ENCODE results near the gene KIF3A.

Gene KIF3A

GRCh38 chr5:132679717-132680380, 57.5 kb downstream of the KIF3A start:
- H3K4me3 ChIP-seq (ENCODE audit: low read depth, low read length), result no peak overlapping the region

DNA sequence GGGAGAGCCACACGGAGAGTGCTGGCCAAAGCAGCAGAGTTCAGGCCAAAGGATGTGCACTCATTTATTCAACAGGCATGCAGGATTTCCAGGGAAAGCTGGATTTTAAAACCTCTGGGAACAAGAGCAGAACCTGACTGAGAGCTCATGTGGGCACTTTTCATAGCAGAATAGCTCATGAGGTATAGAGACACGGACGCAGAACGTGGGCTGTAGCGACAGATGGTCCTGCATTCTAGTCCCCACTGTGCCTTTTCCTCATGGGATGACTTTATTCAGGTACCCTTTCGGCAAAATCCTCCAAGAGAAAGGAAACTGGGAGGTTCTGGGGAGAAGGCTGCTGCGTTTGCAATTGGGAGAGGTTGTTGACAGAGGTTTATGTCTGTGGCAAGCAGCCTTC, 58.2 kb downstream of the KIF3A start:
- H3K4me3 ChIP-seq (ENCODE audit: low read depth, low read length), result no peak overlapping the region

DNA sequence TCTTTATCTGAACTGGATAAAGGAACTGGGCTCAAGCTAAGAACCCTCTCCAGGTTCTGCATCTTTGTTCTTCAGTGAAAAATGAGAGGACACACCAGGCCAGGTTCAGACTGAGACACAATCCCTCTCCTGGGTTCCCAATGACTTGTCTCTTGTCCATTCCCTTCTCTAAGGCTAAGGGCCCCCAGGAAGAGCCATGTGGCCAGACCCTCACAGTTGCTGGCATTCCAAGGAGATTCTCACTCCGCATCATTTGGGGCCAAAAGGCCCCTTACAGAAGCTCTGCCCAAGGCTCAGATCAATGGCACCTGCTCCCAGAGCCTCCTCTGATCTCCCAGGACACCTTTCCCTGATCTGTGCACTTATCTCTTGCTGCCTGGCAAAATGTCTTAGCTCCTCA, 58.6 kb downstream of the KIF3A start:
- H3K4me3 ChIP-seq (ENCODE audit: low read depth, low read length), result no peak overlapping the region

GRCh38 chr5:132677682-132678400, 59.5 kb downstream of the KIF3A start:
- no peak overlapping the region for H3K4me3 ChIP-seq (ENCODE audit: low read depth, low read length)

GRCh38 chr5:132677191-132677590, 60.2 kb downstream of the KIF3A start:
- no peak overlapping the region for H3K4me3 ChIP-seq (ENCODE audit: low read depth, low read length)

- H3K4me3 ChIP-seq (ENCODE audit: low read depth, low read length), result no peak overlapping the region
Measured at GRCh38 chr5:132675936-132676689, 61.2 kb downstream of the KIF3A start.

- H3K4me3 ChIP-seq (ENCODE audit: low read depth, low read length), result no peak overlapping the region
Measured at GRCh38 chr5:132674671-132675506, 62.5 kb downstream of the KIF3A start.

- no peak within 1 kb of the TSS for H3K4me3 ChIP-seq (ENCODE audit: low read depth, low read length)
Measured at GRCh38 chr5:132673939-132674630, 63.3 kb downstream of the KIF3A start, which contains the start of gene IL4. IL4 (plus strand) TSS chr5:132673989; CDS start chr5:132674051, 62 bp downstream.

DNA sequence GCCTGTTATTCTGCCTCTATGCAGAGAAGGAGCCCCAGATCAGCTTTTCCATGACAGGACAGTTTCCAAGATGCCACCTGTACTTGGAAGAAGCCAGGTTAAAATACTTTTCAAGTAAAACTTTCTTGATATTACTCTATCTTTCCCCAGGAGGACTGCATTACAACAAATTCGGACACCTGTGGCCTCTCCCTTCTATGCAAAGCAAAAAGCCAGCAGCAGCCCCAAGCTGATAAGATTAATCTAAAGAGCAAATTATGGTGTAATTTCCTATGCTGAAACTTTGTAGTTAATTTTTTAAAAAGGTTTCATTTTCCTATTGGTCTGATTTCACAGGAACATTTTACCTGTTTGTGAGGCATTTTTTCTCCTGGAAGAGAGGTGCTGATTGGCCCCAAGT, 63.9 kb downstream of the KIF3A start:
- no peak overlapping the region for H3K4me3 ChIP-seq (ENCODE audit: low read depth, low read length)

- H3K4me3 ChIP-seq (ENCODE audit: low read depth, low read length), result no peak overlapping the region
Measured at GRCh38 chr5:132671000-132671399, 66.3 kb downstream of the KIF3A start.

GRCh38 chr5:132669966-132670882, 67.1 kb downstream of the KIF3A start:
- no peak overlapping the region for H3K4me3 ChIP-seq (ENCODE audit: low read depth, low read length)

DNA sequence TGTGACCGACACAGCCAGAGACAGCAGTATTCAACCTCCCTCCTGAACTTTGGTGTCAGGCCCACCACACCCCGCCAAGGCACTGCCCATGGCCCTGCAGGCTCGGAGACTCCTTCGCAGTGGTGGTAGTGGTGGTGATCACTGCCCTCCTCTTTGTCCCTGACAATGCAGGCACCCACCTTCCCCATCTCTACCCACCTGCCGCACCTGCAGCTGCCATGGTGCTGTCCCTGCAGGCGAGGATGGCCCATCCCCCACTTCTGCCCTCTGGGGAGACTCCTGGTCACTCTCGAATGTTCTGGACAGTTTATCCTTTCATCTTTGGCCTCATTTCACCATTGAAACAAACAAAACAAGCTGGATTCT, 67.9 kb downstream of the KIF3A start:
- H3K4me3 ChIP-seq (ENCODE audit: low read depth, low read length), result no peak overlapping the region

DNA sequence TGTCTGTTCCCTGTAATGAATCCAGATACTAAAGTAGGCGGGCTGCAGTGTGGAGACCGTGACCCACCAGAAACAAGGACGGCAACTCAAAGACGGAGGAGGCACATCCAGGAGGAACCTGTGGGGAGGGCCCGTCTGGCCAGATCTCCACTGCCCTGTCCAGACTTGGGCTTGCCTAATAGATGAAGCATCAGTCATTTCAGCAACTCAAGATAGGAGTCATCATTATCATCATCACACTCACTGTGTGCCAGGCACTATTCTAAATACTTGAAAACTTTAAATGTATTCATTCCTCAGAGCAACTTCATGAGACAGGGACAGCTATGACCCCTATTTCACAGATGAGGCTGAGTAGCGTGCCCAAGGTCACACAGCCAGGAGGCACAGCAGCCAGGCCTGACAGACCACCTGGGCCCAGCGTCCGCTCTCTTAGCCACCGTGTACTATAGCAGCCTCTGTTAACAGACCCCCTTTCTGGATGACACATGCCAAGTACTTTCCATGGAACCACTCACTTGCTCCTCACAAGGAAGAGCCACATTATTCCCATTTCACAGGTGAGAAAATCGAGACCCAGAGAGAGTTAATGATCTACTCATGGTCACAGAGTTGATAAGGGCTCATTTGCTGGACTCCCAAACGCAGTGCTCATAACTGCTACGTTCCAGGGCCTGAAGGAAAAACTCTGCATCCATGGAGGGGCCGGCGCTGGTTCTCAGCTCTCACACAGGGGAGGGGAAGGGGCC, 68.5 kb downstream of the KIF3A start:
- H3K4me3 ChIP-seq (ENCODE audit: low read depth, low read length), result no peak overlapping the region

GRCh38 chr5:132667761-132668705, 69.3 kb downstream of the KIF3A start:
- no peak overlapping the region for H3K4me3 ChIP-seq (ENCODE audit: low read depth, low read length)

GRCh38 chr5:132667309-132667708, 70.0 kb downstream of the KIF3A start:
- H3K4me3 ChIP-seq (ENCODE audit: low read depth, low read length), result no peak overlapping the region

DNA sequence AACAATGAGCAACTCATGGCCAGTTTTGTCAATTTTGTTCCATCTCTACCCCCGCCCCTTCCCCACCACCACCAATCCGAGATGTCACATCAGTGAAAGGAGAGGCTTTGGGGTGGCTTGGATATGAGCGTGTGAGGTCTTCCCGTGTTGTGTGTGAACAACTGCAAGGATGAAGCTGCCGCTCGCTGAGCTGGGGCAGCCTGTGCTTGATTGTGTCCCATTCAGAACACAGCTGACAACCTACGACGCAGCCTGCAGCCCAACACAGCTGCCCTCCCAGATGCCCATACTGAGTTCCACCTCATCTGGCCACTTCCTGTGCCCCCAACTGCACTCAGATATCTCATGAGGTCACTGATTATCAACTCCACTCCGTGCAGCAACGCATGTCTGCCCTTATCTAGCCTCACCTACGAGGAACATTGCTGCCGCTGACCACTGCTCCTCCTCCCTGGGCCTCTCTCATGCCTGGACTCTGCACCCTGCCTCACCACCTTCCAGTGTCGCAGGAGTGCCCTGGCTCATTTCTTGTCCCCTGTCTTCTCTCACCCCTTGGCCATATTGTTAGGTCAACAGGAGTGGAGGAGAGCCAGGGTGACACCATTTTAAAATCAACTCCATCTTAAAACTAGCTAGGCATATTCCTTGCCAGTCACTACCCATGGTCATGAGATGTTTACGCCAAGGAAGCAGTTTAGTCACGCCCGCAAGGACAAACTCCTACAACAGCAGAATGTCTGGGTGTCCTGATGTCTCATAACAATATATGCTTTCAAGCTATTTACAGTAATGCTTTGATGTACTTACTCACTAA, 70.8 kb downstream of the KIF3A start:
- no peak overlapping the region for H3K4me3 ChIP-seq (ENCODE audit: low read depth, low read length)

DNA sequence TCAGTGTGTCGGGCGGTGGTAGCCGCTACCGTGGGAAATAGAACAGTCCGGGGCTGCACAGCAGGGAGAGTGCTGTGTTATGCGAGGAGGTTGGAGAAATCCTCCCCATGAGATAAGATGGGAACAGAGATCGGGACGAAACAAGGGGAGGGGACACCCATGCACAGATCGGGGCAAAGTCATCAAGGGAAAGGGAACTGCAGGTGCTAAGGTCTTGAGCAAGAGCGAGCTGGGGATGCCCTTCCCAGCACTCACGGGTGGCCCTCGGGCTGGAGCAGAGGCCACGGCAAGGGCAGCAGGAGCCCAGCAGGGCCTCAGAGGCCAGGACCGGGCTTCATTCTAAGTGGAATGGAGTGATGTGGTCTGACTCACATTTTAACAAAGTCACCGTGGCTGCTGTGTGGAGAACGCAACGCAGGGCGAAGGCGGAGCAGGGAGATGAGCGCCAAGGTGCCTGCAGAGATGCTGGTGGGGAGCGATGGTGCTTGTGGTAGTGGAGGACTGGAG, 71.7 kb downstream of the KIF3A start:
- H3K4me3 ChIP-seq (ENCODE audit: low read depth, low read length), result no peak overlapping the region
